Measurements from ENCODE around the gene PHACTR1. TPM values are rescaled to one million over a fixed set of nuclear protein-coding genes. Genes with fewer than 3 reads are reported as not detected.
"Not testable (repeated sequence)": the region's sequence is repeated elsewhere in the genome, so short reads cannot be mapped to it uniquely, and the experiment has no call there.

The PHACTR1 gene
- total RNA-seq, 1 donor from 2014 or later: 72.8 TPM

DNA sequence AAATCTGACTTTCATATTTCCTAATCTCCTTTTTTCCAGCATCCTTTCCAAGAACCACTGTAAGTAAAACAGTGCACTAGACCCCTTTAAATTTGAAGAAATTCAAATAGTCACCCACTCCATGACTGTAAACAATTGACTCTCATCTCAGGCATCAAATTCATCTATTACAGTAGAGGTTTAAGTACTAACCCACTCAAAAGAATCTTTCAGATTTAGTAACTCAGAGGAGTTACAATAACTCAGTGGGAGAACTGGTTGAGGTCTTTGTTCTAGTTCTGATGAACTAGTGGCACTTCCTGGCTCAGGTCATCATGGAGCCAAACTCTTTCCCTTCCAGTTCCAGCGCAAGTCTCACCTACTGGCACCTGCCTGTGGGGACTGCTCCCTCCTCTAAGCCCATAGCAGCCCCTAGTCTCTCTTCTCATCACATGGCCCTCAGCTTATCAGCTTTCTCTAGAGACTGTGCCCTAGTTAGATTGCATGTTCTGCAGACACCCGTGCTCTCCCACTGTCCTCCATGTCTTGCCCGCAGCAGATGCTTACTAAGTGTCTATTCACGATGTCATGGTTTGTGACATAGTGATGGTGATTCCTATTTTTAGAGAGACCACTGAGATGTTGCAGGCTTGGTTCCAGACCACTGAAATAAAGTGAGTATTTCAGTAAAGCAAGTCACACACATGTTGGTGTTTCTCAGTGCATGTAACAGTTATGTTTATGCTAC, 415.5 kb downstream of the PHACTR1 start:
- TF ChIP-seq, protein P1, sequence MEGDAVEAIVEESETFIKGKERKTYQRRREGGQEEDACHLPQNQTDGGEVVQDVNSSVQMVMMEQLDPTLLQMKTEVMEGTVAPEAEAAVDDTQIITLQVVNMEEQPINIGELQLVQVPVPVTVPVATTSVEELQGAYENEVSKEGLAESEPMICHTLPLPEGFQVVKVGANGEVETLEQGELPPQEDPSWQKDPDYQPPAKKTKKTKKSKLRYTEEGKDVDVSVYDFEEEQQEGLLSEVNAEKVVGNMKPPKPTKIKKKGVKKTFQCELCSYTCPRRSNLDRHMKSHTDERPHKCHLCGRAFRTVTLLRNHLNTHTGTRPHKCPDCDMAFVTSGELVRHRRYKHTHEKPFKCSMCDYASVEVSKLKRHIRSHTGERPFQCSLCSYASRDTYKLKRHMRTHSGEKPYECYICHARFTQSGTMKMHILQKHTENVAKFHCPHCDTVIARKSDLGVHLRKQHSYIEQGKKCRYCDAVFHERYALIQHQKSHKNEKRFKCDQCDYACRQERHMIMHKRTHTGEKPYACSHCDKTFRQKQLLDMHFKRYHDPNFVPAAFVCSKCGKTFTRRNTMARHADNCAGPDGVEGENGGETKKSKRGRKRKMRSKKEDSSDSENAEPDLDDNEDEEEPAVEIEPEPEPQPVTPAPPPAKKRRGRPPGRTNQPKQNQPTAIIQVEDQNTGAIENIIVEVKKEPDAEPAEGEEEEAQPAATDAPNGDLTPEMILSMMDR (IDR thresholded peaks at IDR 0.05): no peak
- no peaks in the 10 kb centered on the region for H3K36me3 ChIP-seq
- intact Hi-C loops (cut with DNase I): no loop called here

DNA sequence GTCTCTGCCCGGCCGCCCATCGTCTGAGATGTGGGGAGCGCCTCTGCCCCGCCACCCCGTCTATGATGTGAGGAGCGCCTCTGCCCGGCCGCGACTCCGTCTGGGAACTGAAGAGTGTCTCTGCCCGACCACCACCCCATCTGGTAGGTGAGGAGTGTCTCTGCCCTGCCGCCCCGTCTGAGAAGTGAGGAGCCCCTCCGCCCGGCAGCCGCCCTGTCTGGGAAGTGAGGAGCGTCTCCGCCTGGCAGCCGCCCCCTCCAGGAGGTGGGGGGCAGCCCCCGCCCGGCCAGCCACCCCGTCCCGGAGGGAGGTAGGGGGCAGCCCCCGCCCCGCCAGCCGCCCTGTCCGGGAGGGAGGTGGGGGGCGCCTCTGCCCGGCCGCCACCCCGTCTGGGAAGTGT, 417.3 kb downstream of the PHACTR1 start:
- H3K27ac ChIP-seq; H3K36me3 ChIP-seq; H3K4me1 ChIP-seq; DNase-seq; H3K4me3 ChIP-seq; H3K27me3 ChIP-seq; ATAC-seq; intact Hi-C loops (cut with DNase I); H3K9me3 ChIP-seq: not testable (repeated sequence)

More for the DNA sequence above, 415.5 kb downstream of the PHACTR1 start:
- no peak overlapping the region for H3K27ac ChIP-seq
- no peak overlapping the region for H3K4me3 ChIP-seq
- H3K4me1 ChIP-seq: no peaks in the 10 kb centered on the region
- no peaks in the 10 kb centered on the region for H3K27me3 ChIP-seq
- no peaks in the 10 kb centered on the region for H3K9me3 ChIP-seq
- no peak for ATAC-seq
- no peak for DNase-seq

DNA sequence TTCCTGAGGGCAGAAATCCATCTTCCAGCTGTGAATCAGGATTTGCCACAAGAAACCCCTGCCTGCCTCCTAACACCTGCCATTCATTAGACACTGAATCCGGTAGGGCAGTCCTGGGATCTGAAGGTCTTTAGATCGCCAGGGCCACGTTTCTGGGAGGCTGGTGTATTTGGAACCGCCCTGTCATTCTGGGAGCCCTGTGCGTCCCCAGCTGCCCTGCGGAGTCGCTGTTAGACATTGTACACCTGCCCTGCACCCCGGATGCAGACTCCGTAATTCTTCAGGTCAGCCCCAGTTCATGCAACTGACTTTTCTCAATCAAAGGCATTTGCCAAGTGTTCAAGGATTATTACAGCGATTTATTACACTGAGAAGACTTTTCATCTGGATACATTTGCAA, 418.6 kb downstream of the PHACTR1 start:
- no peaks in the 10 kb centered on the region for H3K27me3 ChIP-seq
- H3K36me3 ChIP-seq: no peaks in the 10 kb centered on the region
- intact Hi-C loops (cut with DNase I): no loop called here
- TF ChIP-seq, protein P1 (IDR thresholded peaks at IDR 0.05): no peak
- DNase-seq (no peak), ATAC-seq (no peak)
- no peaks in the 10 kb centered on the region for H3K4me1 ChIP-seq
- H3K9me3 ChIP-seq: no peaks in the 10 kb centered on the region
- no peak overlapping the region for H3K4me3 ChIP-seq
- H3K27ac ChIP-seq: no peak overlapping the region

DNA sequence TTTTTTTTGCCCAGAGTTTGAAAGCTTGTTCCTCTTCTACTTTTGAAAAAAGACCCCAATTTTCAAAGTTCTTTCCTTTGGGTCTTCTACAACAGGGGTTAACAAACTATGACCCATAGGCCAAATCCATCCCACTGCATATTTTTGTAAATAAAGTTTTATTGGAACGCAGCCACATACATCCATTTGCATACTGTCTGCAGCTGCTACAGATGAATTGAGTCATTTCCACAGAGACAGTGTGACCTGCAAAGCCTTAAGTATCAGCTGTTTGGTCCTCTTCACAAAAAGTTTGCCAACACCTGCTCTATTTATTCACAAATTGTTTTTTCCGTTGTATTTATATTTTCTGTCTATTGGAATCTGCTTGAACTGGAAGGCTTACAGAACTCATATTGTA, 422.6 kb downstream of the PHACTR1 start:
- TF ChIP-seq, protein P1 (IDR thresholded peaks at IDR 0.05): no peak
- intact Hi-C loops (cut with DNase I): no loop called here
- no peak overlapping the region for H3K27ac ChIP-seq
- H3K4me3 ChIP-seq: no peak overlapping the region
- DNase-seq (no peak), ATAC-seq (no peak)
- H3K27me3 ChIP-seq: no peaks in the 10 kb centered on the region
- H3K9me3 ChIP-seq: no peaks in the 10 kb centered on the region
- no peaks in the 10 kb centered on the region for H3K36me3 ChIP-seq
- no peaks in the 10 kb centered on the region for H3K4me1 ChIP-seq

DNA sequence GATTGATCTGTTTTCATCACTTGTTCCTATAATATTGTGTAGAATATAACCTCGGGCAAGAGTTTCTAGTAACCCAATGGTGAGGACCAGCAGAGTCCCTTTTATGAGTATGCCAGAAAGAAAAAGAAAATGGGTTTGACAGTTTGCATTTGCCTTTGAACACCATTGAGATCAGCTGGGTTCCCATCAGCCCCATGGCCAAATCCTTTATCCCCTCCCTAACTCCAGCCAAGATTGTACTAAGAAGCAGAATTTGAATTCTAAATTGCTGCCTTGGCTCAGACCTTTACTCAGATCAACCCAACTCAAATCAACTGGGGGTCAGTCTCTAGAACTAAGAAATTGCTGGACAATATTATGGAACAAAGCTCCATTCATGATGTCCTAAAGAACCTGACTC, 424.4 kb downstream of the PHACTR1 start:
- TF ChIP-seq, protein P1 (IDR thresholded peaks at IDR 0.05): no peak
- no peak for DNase-seq
- H3K27ac ChIP-seq: no peak overlapping the region
- no peaks in the 10 kb centered on the region for H3K36me3 ChIP-seq
- H3K4me3 ChIP-seq: no peak overlapping the region
- no peaks in the 10 kb centered on the region for H3K9me3 ChIP-seq
- H3K27me3 ChIP-seq: no peaks in the 10 kb centered on the region
- no peak for ATAC-seq
- intact Hi-C loops (cut with DNase I): no loop called here
- H3K4me1 ChIP-seq: no peaks in the 10 kb centered on the region

DNA sequence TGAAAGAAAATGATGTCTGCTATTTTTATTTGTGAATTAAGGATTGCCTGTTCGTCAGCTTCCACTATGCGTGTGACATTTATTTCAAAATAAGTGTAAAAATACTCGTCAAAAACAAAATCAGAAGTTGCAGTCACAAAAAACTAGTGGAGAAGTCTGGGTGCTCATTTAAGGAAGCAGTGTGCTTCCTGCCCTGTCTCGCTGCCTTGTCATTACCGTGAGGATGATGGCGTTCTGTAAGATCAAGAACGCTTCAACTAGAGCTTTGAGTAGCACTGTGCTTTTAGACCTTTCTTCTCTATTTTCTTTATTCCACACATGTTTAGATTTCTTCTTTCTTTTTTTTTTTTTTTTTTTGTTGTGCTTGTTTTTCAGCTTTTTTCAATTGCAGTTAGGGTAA, 424.8 kb downstream of the PHACTR1 start:
- DNase-seq: no peak
- ATAC-seq: peak; percentile 47
- intact Hi-C loops (cut with DNase I): no loop called here
- Histone ChIP-seq H3K9me3 (no peaks in the 10 kb centered on the region), H3K4me3 (no peak overlapping the region), H3K36me3 (no peaks in the 10 kb centered on the region), H3K27ac (no peak overlapping the region), H3K27me3 (no peaks in the 10 kb centered on the region), H3K4me1 (no peaks in the 10 kb centered on the region)
- TF ChIP-seq, protein P1 (IDR thresholded peaks at IDR 0.05): no peak

Measured in upper lobe of right lung (tissue), 1 donor.